RPMI8226 (cell line): ENCODE data around the gene CIBAR2.

Experiments used
- DNase-seq: peaks from one replicate; pipeline ENCODE4 v3.0.0-alpha.2; 2015

The CIBAR2 gene

GRCh38 chr16:85144026-85144915 is 32.0 kb upstream of the CIBAR2 start:
- no peak for DNase-seq

- no peak for DNase-seq
These were observed 30.5 kb upstream of the CIBAR2 start for GRCh38 chr16:85142771-85143211.

GRCh38 chr16:85142129-85142513 is 29.8 kb upstream of the CIBAR2 start:
- no peak for DNase-seq

- no peak for DNase-seq
These were observed 29.3 kb upstream of the CIBAR2 start for GRCh38 chr16:85141491-85142128.

- DNase-seq, result no peak
These were observed 28.3 kb upstream of the CIBAR2 start for GRCh38 chr16:85140455-85141012.

GRCh38 chr16:85139881-85140339 is 27.6 kb upstream of the CIBAR2 start:
- no peak for DNase-seq

- DNase-seq, result peak; percentile 57
These were observed 26.8 kb upstream of the CIBAR2 start for GRCh38 chr16:85138825-85139627.

GRCh38 chr16:85138073-85138824 is 26.0 kb upstream of the CIBAR2 start:
- no peak for DNase-seq

GRCh38 chr16:85137323-85138072 is 25.2 kb upstream of the CIBAR2 start:
- DNase-seq, result no peak

- DNase-seq, result no peak
These were observed 24.5 kb upstream of the CIBAR2 start for GRCh38 chr16:85136702-85137322.

GRCh38 chr16:85136213-85136701 is 24.0 kb upstream of the CIBAR2 start:
- DNase-seq, result peak; percentile 28

GRCh38 chr16:85134789-85135142 is 22.5 kb upstream of the CIBAR2 start:
- DNase-seq, result no peak

GRCh38 chr16:85134076-85134788 is 22.0 kb upstream of the CIBAR2 start:
- DNase-seq, result no peak

- DNase-seq, result no peak
These were observed 21.0 kb upstream of the CIBAR2 start for GRCh38 chr16:85133290-85133599.

- DNase-seq, result no peak
These were observed 20.4 kb upstream of the CIBAR2 start for GRCh38 chr16:85132456-85133289.

GRCh38 chr16:85130705-85131028 is 18.4 kb upstream of the CIBAR2 start:
- no peak for DNase-seq

- no peak for DNase-seq
These were observed 17.8 kb upstream of the CIBAR2 start for GRCh38 chr16:85129876-85130704.

- no peak for DNase-seq
These were observed 16.0 kb upstream of the CIBAR2 start for GRCh38 chr16:85128079-85128837.
